NCI-H345 treated with DMSO at 0.1 percent for 48 hours (cell line): Measurements from ENCODE around the gene RNF113B.

Experiments used
- DNase-seq: peaks from one replicate; lab custom pipeline; 2025; ENCODE audit not compliant: unreplicated experiment; lab: John Stamatoyannopoulos, UW

RNF113B gene

DNA sequence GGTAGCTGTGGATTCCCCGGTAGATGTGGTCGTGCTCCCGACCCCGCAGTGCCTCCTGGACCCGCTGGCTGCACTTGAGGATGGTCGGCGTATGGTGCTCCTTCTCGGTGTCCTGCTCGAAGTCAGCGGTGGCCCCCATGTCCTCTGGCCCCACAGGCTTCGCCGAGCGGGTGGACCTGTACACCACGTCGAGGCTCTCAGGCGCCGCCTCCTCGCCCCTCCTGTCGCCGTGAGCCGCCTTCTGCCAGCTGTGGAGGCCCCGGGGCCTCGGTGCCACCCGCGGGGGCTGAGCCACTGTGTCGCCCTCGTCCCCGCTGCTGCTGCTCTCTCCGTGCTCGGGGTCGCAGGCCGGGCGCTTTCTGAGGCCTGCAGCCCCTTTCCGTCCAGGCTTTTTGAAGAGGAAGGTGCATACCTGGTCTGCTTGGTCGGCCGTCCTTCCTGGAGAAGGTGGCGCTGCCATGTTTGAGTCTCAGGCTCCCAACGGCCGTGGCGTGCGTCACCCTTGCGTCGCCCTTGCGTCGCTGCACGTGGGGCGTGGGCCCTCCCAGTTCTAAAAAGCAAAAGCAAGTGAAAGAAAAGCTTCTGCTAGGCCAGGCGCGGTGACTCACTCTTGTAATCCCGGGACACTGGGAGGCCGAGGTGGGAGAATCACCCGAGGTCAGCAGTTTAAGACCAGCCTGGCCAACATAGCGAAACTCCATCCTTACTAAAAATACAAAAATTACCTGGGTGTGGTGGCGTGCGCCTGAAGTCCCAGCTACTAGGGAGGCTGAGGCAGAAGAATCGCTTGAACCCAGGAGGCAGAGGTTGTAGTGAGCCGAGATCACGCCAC, at the start of gene RNF113B:
TSS of gene RNF113B (minus strand) at position 493 of the 832 bp plus-strand sequence. CDS start at position 460, 33 bp downstream.
- DNase-seq = no peak

DNA sequence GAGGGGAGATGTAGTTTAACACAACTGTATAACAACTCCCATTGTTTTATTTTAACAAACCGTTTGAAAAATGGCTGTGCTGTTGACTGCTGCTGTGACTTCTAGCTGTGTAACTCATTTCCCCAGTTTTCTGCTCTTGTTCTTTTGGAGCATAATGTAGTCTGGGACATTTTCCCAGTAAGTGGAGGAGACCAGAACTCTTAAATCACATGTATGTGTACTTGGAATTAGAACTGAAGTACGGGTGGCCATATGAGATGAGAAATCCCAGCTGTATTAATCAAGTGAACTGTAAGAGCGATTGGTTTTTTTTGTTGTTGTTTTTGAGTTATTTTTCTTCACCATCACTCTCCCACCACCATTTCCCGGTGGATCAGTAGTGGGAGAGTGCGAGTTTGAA, 49.4 kb upstream of the RNF113B start:
- no peak for DNase-seq

DNA sequence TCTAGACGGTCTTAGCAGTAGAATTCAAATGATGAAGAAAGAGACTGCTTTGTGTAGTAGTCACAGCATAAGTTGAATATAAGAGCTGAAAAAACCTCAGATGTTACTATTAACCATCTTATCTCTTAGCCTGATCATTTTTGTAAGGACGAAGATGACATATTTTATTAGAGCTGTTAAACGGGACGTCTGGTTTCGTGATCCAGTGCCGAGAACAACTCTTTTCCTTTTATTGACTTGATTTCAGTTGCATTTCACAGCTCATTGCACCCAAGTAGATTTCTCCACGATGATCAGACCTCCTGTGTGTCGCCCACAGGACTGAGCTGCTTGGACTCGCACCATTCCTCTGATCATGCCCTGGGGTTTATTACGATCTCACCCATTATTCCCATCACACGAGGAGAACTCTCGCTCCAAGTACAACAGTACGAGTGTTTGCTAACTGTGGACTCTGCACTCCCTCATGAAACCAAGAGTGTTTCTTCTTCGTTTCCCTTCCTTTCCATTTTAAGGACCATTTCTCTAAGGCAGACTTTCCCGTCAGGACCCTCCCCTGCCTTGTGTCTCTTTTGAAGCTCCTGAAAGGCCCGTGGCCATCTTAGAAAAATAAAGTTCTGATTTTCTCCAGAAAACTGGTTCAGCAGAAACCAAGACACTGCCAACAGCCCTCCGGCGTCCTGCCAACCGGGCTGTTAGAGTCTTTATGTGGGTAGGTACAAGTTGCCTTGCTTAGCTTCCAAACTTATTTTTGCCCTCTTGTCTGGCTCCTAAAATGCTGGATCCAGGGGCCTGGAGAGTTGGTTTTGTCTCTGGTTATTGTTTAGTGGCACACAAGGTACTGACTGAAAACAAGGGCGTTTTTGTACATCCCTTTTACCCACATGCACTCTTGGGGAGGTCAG, 48.2 kb upstream of the RNF113B start:
- DNase-seq = no peak

DNA sequence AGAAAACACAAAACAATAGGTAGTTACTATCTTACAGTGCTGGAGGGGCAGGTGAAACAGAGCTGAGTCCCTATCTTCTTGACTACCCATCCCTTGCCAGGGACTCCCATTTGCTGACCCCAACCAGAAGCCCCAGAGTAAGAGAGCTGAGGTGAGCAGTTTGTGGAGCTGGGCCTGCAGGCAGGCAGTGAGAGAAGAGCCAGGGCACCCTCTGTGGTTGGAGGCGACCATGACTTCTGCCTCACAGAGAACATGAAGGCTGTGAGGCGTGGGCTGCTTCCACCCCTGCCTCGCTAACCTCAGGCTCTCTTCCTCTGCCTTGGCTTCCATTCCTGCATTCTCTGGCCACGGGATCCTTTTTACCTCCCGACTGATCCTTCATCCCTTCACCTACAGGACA, 47.5 kb upstream of the RNF113B start:
- no peak for DNase-seq

DNA sequence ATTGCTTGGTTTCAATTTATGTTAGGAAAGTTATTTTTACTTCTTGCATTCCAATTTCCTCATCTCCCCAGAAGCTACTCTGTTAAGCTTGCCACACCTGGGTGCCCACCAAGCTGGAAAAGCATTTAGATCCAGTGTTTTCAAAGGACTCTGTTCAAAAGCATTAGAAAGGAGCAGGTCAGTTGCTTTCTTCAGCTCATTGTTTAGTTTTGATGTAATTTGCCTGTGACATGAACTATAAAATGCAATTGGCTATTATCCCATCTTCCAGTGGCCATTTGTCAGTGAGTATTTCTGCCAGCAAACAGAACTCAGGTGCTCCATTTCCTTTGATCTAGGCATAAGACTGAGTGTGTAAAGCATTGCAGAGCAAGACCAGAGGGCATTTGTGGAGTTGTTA, 46.7 kb upstream of the RNF113B start:
- DNase-seq = no peak

DNA sequence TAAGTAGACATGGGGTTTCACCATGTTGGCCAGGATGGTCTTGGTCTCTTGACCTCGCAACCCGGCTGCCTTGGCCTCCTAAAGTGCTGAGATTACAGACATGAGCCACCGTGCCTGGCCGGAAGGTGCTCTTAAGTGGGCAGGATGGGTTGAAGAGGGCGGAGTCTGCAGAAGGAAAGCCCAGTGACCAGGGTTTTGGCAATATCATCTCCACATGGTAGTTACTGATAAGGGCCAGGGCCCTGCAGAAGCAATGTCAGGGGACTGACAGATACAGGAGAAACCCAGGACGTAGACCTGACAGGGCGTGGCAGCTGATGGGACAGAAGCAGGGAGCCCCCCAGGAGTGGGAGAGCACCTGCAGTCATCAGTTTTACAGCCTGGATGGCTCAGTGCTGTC, 45.7 kb upstream of the RNF113B start:
- no peak for DNase-seq

DNA sequence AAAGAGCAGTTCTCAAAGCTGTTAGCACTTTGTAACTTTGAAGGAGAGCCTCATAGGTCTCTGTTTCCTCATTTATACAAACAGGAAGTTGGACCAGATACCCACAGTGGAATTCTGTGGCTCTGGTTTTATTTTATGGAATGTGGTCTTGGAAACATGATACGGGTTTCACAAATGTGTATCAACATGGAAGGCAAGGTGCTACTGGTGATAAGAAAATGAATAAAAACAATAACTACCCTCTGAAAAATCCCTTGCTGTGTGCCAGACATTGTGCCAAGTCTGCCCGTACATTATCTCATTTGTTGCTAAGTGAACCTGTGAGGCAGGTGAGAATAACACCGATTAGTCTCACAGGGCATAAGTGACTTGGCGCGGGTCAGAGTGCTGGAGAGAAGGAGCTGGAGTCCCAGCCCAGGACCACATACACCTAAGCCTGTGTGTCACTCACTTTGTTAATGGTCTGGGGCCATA, 45.0 kb upstream of the RNF113B start:
- DNase-seq = no peak

DNA sequence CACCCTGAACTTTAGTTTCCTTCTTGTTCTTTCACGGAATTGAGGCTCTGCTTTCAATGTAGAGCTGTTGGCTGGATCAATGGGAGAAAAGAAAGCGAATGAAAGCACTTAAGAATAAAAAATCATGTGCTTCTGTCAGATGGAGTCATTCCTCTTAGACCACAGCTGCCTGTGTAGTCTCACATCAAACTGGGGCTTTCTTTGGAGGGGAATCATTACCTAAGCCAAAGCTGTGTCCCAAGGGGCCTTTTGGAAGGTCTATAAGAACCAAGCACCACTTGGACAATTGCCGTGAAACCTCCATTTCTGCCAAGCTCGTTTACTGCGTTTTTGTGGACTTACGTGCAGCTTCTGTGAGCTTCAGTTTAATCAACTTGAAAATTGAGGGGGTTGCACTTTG, 44.2 kb upstream of the RNF113B start:
- DNase-seq = no peak

DNA sequence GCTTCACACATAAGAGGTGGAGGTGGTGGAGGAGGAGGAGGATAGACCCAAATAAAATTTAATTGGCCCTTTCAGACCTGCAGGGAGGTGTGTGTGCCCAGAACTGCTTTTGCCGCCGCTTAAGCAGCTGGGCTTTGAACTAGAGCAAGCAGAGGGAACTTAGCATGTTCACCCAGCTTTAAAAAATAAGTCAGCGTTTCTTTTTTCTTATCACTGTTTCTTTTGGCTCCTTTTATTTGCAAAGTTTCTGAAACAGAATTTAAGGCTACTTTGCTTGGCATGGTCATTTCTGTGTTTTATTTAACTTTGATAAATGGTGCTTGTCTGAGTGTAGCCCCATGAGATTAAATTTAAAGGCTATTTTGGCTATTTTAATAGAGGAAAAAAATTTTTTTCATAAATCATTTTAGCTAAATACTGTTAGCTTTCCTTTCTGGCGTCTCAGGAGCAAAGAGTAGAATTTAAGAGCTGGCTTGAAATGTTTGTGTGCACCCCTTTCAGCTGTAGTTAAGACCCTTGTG, 43.3 kb upstream of the RNF113B start:
- no peak for DNase-seq

DNA sequence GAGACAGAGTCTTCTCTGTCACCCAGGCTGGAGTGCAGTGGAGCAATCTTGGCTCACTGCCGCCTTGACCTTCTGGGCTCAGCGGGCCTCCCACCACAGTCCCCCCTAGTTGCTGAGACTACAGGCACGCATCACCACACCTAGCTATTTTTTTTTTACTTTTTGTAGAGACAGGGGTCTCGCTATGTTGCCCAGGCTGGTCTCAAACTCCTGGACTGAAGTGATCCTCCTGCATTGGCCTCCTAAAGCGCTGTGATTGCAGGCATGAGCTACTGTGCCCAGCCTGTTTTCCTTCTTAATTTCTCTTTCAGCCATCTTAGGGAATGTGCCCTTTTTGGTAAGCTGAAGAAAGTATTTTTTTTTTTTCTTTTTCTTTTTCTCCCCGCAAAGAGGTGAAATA, 42.6 kb upstream of the RNF113B start:
- DNase-seq = no peak

DNA sequence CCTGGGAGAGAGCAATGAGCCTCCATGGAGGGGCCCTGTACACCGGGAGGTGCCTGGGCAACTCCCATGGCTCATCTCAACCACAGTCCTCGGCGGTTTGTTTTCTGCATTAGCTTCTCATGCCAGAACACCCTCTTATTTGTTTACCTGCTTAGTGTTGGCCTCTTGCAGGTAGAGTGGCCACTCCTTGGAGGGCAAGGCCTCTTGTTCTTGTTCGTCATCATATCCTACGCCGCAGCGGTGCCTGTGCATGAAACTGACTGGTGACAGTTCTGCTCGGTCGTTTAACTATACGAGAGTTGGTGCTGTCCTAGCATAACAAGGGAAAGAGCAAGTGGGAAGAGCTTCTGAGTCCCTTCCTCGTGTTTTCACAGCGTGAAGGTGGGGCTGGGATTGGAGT, 40.5 kb upstream of the RNF113B start:
- no peak for DNase-seq

DNA sequence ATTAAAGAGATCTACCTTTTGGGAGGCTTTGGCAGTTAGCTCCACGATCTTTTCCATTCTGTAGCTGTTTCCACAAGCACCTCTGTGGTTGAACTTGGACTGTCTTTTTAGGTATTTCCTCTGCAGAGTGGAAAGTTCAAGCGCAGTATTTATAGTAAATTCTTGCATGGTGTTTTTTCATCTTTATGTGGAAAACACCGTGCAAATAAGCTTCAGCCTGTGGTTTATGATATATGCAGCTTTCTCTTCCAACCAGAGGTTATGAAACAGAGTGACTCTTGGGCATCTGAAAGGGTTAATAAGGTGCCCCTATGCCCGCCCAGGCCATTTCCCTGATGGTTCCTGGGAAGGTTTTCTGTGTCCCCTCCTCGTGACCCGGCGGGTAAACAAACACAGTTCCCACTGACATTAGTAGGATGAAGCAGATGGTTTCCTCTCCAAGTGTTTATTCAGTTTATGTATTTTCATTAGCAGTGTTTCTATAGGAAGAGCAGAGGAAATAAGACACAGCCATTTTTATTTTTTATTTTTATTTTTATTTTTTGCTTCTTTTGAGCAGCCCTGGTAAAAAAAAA, 39.7 kb upstream of the RNF113B start:
- DNase-seq = no peak

DNA sequence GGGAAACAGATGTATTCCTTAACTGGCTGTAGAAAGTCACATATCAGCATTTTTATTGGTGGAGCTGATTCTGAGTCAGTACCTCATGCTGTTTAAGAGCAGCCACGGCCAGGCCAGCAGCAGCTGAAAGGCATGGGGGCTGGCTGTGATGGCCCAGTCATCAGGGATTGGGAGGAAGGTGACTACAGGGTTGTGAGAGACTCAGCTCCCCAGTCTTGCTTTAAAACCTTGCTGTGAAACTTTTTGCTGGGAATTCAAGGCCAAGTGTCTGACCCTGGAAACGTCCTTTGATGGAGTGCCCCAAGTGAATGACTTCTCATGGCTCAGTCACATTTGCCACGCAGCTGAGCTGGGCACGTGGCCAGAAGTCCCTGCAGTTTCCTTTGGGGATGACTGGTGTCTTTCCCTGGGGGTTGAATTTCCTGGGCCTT, 39.1 kb upstream of the RNF113B start:
- DNase-seq = peak; percentile 6

DNA sequence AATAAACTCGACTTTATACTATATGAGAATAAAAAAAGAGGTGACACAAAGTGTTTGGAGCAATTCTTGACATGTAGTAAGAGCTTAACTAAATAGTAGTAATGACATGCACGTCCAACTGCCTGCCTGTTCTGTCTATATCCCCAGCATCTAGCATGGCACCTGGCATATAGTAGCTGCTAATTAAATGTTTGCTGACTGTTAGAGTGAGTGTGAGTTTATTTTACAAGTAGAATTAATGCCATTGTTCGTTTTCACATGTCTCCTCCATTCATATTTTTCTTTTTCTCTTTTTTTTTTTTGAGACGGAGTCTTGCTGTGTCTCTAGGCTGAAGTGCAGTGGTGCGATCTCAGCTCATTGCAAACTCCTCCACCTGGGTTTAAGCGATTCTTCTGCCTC, 38.4 kb upstream of the RNF113B start:
- DNase-seq = no peak

DNA sequence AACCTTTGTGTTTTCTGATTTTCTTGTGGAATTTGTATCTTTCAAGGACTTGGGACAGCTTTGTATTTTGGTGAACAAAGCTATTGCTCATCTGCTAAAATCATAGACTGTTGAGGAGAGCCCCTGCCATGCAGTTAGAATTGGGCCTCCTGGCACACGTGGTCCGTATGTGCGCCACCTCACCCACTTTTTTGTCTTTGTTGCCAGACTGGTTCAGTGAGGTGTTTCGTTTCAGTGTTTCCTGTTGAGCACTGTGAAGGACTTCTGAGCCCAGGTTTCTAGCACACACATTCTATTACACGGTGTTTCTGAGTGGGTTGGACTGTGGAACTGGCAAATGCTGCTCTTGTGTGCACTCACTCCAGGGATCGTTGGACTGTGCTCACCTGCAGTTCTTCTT, 37.6 kb upstream of the RNF113B start:
- DNase-seq = no peak

DNA sequence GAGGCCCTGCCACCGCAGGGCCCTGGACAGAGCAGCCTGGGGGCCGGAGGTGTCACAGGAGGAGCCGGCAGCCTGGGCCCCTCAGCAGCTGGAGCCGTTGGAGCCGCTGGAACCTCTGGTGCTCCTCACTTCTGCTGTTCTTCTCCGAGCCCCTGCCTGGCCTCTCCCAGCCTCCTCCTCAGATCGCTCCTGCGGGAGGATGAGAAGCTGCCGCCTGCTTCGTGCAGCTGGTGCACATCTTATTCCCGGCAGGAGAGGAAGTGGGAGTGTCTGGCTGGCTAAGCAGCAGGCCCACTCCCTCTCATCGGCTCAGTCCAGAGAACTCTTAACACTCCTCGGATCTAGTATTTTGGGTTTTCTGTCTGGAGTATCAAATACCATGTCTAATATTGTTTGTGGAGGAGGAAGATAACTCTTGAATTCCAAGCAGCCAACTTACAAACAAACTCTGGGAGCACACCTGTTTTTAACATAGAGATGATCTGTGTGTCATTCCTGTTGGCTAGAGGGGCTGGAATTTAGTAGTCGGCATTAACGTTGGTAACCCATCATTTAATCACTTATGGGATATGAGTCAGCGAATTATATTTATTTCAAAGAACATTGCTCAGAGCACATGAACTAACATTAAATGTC, 37.1 kb upstream of the RNF113B start:
- DNase-seq = no peak

DNA sequence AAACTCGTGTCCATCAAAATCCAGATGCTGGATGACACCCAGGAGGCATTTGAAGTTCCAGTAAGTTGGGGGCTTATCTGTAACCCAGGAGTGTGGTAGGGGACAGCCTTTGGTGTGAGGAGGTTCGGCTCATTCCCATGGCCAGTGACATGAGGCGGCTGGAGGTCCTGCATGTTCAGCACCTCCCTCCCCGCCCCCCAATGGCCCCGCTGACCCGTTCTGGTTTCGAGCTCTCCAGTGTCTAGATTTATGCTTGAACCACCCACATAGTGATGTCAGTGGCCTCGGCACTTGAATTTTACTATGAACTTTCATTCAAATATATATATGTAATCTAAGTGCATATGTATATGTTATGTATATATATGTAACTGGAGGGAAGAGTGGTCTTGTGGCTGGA, 36.3 kb upstream of the RNF113B start:
- DNase-seq = no peak

DNA sequence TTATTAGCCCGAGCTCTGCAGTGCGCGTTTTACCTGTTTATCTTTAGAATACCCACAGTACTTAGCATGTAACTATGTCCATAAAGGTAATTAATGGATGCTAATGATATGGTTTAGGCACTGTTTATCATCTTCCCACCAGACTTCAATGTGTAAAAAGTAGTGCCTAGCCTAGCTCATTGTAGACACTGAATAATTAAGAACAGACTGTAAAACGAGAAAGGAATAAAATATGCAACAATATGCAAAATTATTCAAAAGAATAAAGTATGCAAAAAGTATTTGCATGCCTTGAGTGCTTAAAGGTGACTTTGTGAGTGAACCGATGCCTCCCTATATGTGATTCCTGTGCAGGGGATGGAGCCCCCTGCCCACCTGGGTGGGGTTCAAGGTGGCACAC, 35.7 kb upstream of the RNF113B start:
- DNase-seq = no peak

DNA sequence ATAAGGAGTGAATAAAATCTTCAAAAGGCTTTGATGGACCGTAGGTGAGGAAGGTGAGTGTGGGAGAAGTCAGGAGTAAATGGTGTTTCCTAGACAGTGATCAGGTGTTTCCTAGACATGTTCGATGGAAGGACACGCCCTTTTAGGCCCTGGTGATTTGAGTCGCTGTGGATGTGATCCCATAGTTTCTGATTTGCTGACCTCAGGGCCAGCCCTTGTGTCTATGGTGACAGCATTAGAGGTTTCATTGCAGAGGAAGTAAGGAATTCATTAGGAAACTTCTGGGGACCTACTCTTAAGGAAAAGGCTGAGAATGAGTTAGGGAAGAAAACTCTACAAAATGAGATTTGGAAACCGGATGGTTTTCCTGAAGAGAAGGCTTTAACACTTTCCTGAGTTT, 31.5 kb upstream of the RNF113B start:
- no peak for DNase-seq

DNA sequence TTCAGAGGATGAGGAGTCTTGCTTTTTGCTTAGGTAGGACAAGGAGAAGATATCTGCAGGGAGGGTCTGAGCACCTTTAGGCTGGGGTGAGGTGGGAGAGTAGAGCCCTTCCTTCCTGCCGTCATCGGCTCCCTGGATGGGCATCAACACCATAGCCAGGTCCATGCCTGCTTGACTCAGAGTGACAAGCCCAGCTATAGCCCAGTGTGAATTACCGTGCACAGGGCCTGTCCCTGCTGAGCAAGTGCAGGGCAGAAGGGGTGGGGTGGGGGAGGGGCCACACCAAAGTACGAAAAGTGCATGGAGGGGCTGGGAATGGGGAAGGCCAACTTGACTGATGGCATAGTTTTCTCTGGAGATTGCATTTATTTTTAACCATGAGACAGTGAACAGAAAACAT, 30.3 kb upstream of the RNF113B start:
- DNase-seq = no peak

DNA sequence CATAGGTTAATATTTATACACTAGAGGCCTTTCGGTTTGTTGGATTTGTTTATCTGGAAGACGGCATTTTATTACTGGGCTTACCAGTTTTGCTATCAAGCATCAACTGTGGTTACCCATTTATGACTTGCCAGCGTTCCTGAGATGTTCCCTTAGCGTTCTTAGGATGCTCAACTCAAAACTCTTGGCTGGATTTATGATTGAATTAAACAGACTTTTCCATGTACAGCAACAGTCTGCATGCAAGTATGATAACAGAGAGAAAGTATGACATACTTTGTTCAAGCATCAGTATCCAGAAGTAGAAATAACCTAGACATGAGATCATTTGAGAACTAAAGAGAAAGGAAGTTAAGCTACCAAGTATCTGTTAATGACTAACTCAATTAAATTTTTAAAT, 29.9 kb upstream of the RNF113B start:
- DNase-seq = no peak
